ENCODE measurements around the gene PLCD3.

Gene PLCD3

GRCh38 chr17:45112559-45113423, 19.5 kb downstream of the PLCD3 start:
- H4K20me1 ChIP-seq (ENCODE audit: insufficient read depth): no peaks in the 10 kb centered on the region
- no peaks in the 10 kb centered on the region for H3K27me3 ChIP-seq (ENCODE audit: insufficient read depth, low read depth)
- H3K4me2 ChIP-seq: no peak overlapping the region
- H3K79me2 ChIP-seq (ENCODE audit: insufficient read depth, low read depth): no peaks in the 10 kb centered on the region
- no peak overlapping the region for H2AFZ ChIP-seq (ENCODE audit: low read depth)
- no peaks in the 10 kb centered on the region for H3K36me3 ChIP-seq (ENCODE audit: insufficient read depth)
- no peak overlapping the region for H3K4me3 ChIP-seq (IDR thresholded peaks at IDR 0.05; ENCODE audit: insufficient read depth, low read depth, low read length)
- H3K9ac ChIP-seq: no peak overlapping the region
- no peak overlapping the region for H3K27ac ChIP-seq
- H3K4me1 ChIP-seq (ENCODE audit: low read depth, poor library complexity, severe bottlenecking): no peaks in the 10 kb centered on the region
- TF ChIP-seq CTCF (conservative IDR thresholded peaks at IDR 0.05; ENCODE audit: low read depth, low read length): no peak

GRCh38 chr17:45111850-45112249, 20.5 kb downstream of the PLCD3 start:
- TF ChIP-seq CTCF (conservative IDR thresholded peaks at IDR 0.05; ENCODE audit: low read depth, low read length): no peak
- H3K79me2 ChIP-seq (ENCODE audit: insufficient read depth, low read depth): no peaks in the 10 kb centered on the region
- no peak overlapping the region for H2AFZ ChIP-seq (ENCODE audit: low read depth)
- H3K27ac ChIP-seq: no peak overlapping the region
- H3K36me3 ChIP-seq (ENCODE audit: insufficient read depth): no peaks in the 10 kb centered on the region
- no peak overlapping the region for H3K9ac ChIP-seq
- H3K4me1 ChIP-seq (ENCODE audit: low read depth, poor library complexity, severe bottlenecking): no peaks in the 10 kb centered on the region
- H3K27me3 ChIP-seq (ENCODE audit: insufficient read depth, low read depth): no peaks in the 10 kb centered on the region
- H3K4me2 ChIP-seq: no peak overlapping the region
- H3K4me3 ChIP-seq (IDR thresholded peaks at IDR 0.05; ENCODE audit: insufficient read depth, low read depth, low read length): no peak overlapping the region
- no peaks in the 10 kb centered on the region for H4K20me1 ChIP-seq (ENCODE audit: insufficient read depth)

GRCh38 chr17:45110676-45111611, 21.4 kb downstream of the PLCD3 start:
- TF ChIP-seq CTCF (conservative IDR thresholded peaks at IDR 0.05; ENCODE audit: low read depth, low read length): no peak
- H3K36me3 ChIP-seq (ENCODE audit: insufficient read depth): no peaks in the 10 kb centered on the region
- H3K4me1 ChIP-seq (ENCODE audit: low read depth, poor library complexity, severe bottlenecking): no peaks in the 10 kb centered on the region
- no peaks in the 10 kb centered on the region for H4K20me1 ChIP-seq (ENCODE audit: insufficient read depth)
- no peak overlapping the region for H2AFZ ChIP-seq (ENCODE audit: low read depth)
- H3K4me2 ChIP-seq: no peak overlapping the region
- no peak overlapping the region for H3K9ac ChIP-seq
- H3K27ac ChIP-seq: no peak overlapping the region
- no peak overlapping the region for H3K4me3 ChIP-seq (IDR thresholded peaks at IDR 0.05; ENCODE audit: insufficient read depth, low read depth, low read length)
- H3K27me3 ChIP-seq (ENCODE audit: insufficient read depth, low read depth): no peaks in the 10 kb centered on the region
- H3K79me2 ChIP-seq (ENCODE audit: insufficient read depth, low read depth): no peaks in the 10 kb centered on the region

GRCh38 chr17:45108595-45109521, 23.5 kb downstream of the PLCD3 start:
- Histone ChIP-seq H3K27me3 (ENCODE audit: insufficient read depth, low read depth) (no peaks in the 10 kb centered on the region), H4K20me1 (ENCODE audit: insufficient read depth) (no peaks in the 10 kb centered on the region), H2AFZ (ENCODE audit: low read depth) (no peak overlapping the region), H3K9ac (no peak overlapping the region), H3K4me3 (IDR thresholded peaks at IDR 0.05; ENCODE audit: insufficient read depth, low read depth, low read length) (no peak overlapping the region), H3K4me2 (no peak overlapping the region), H3K4me1 (ENCODE audit: low read depth, poor library complexity, severe bottlenecking) (no peaks in the 10 kb centered on the region), H3K36me3 (ENCODE audit: insufficient read depth) (no peaks in the 10 kb centered on the region), H3K27ac (no peak overlapping the region), H3K79me2 (ENCODE audit: insufficient read depth, low read depth) (no peaks in the 10 kb centered on the region)
- no peak for TF ChIP-seq CTCF (conservative IDR thresholded peaks at IDR 0.05; ENCODE audit: low read depth, low read length)
